Left cardiac atrium (tissue), 4 donors: ENCODE measurements around the gene ANP32B. TPM values are rescaled to one million over a fixed set of nuclear protein-coding genes. Genes with fewer than 3 reads are reported as not detected.
"Not testable (repeated sequence)": the region's sequence is repeated elsewhere in the genome, so short reads cannot be mapped to it uniquely, and the experiment has no call there.

Experiments used
- ATAC-seq, 2 donors: fragments of 200-7000 bp; cut with Tn5 transposase; one replicate each; pipeline ENCODE4 v1.9.1; 2020; ENCODE audit warnings: mild to moderate bottlenecking in 2 of 2, moderate library complexity in 2 of 2
- DNase-seq: peaks from one replicate; pipeline ENCODE4 v3.0.0-alpha.2; 2020
- intact Hi-C, 2 donors: fragments of 100-400 bp; cut with DNase I; formaldehyde crosslinking; loops; one replicate each; pipeline versions ENCODE4 v1.14.1 to v1.15.1; 2022 to 2023
- total RNA-seq, 2 donors: library from RNA; stranded (reverse); fragmentation: NEBNext Ultra II Directional; extraction: Animal tissue kit (Norgen Biotek cat#: 25700); gene quantifications; one replicate each; pipeline ENCODE4 v1.2.1, GENCODE V29; 2021
- donor health status: DM: no; HTN: yes; CAD: no.
- donor health status: DM: no; HTN: yes; CAD: no; lungs with severe emphysema.
- donor health status: DM: yes; HTN: yes; CAD: no.
- donor health status: Dilated cardiomyopathy.

The ANP32B gene
- total RNA-seq, 2 donors from 2014 or later: 55.2 to 70.2 TPM

DNA sequence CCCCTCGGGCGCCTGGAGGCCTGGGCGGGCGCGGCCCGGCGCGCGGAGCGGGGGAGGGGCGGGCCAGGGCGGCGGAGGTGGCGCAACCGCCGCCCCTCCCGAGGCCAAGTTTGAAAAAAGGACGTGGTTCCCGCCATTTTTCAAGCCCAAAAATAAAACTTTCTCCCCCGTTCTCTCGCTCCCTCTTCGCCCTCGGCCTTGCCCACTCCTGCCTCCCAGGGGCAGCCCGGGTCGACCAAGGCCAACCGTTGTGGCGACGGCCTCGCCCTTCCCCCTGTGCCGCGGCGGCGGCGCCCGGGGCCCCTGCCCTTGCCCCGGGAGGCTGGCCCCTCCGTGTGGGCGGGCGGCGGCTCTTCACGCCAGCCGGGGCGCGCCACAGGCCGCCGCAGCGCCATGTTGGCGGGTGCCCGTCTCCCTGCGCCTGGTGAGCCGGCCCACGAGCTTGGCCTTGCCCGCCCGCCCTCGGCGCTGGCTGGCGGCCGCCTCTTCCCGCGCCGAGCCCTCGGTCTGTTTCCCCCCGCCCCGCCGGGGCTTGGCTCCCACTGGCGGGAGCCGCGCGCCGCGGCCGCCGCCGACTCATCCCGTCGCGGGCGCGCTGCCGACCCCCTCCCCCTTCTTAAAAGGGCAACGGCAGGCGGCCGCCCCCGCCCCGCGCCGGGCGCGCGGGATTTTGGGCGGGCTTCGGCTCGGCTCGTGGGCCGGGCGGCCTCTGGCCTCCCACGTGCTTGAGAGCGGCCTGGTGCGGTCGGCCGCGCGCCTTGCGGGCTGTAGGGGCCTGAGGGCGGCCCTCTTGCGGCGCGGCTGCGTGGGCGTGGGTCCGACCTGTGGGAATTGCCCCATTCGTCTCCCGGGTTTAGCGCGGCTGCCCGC is 1.3 kb downstream of the ANP32B start:
- ATAC-seq: peak; percentile 48 to 51
- DNase-seq: peak; percentile 91
- intact Hi-C loops: loop anchor here in 1 of 2 donors (5.0 to 10.0 kb wide), 2 partner anchors 50 to 273 kb away; partner anchors contain the start of gene TBC1D2

DNA sequence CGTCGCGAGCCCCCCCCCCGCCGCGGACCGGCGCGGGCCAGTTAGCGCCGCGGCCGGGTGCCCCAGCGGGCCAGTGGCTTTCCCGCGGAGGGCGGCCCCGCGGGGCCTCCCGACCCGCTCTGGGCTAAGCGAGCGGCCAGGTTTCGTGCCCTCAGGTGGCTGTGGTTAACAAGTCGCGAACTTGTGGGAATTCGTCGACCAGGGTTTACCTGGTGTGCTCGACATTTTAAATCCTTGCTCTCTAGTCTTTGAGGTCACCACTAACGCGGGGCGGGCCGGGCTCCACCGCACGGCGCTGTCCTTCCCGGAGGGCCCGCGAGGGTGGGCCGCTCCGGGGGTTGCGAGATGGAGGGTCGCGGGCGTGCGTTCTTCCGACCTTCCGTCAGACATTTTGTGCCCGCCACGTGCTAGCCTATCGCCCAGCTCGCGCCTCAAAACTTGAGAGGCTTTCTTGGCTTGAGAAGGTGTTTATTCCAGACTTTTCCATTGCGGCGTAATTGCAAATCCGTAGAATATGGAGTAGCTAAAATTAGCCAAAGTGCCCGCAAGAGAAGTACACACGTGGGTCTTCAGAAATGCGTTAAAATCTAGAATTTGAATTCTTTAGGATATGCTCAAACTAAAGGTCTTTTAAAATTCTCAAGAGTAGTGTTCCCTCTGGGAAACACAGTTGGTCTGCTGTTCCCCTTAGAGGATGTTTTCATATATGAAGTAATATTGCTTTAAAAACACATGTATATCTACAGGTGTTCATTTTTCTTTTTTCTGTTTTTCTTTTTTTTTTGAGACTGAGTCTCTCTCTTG is 2.1 kb downstream of the ANP32B start:
- DNase-seq (no peak), ATAC-seq (peak in 1 of 2 donors; percentile 3)
- intact Hi-C loops: loop anchor here in 1 of 2 donors (10.0 kb wide), 1 partner anchor 50 kb away; no protein-coding TSS in a partner anchor

DNA sequence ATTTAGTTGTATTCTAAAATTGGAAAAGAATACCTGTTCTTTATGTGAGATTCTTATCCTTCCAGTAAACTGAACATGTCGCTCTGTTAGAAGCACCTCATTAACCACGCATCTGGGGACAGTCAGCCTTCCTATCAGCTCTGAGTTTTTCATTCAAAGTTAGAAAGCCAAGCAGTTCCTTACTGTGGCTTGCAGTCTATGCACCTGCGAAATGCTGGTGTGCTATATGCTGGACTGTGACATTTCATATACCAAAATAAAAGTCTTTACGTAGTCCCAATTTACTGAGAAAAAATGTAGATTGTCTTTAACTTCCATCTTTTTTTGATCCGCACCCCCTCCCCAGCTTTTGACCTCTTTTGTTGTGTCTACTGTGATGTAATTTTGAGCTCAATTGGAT is 4.3 kb downstream of the ANP32B start:
- no peak for ATAC-seq
- intact Hi-C loops: loop anchor here in 1 of 2 donors (10.0 kb wide), 1 partner anchor 47 kb away; no protein-coding TSS in a partner anchor
- DNase-seq: no peak

DNA sequence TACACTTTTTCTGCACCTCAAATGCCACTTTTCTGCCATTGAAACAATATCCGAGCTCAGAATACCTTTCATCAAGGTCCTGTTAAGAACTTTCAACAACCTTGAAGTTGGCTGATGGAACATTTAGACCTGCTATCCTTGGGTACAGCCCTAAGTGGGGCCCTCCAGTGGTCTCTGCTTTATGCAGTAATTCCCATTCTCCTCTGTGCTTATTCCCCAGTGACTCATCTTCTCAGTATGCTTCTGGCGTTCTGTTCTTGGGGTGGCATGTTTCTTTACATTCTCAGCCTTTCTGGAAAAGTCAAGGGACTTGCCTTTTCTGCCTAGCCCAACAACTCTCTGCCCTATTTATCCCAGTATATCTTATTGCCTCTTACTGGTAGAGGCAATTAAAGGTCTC is 7.1 kb downstream of the ANP32B start:
- DNase-seq (no peak), ATAC-seq (peak in 1 of 2 donors; percentile 42)
- intact Hi-C loops: no loop called here

DNA sequence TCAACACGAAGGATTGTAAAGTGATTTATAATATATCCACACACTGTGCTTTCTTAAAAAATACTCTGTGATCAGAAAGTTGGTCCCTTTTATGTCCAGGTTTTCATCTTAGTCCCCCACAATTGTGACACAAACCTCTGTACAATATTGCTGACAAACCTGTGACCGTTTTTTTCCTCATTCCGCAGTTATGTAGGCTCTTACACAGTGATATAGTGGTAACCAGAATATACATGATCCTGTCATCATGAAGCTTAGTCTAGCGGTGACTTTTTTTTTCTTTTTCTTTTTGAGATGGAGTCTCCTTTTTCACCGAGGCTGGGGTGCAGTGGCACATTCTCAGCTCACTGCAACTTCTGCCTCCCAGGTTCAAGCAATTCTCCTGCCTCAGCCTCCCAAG is 8.7 kb downstream of the ANP32B start:
- DNase-seq: no peak
- intact Hi-C loops: no loop called here
- no peak for ATAC-seq

DNA sequence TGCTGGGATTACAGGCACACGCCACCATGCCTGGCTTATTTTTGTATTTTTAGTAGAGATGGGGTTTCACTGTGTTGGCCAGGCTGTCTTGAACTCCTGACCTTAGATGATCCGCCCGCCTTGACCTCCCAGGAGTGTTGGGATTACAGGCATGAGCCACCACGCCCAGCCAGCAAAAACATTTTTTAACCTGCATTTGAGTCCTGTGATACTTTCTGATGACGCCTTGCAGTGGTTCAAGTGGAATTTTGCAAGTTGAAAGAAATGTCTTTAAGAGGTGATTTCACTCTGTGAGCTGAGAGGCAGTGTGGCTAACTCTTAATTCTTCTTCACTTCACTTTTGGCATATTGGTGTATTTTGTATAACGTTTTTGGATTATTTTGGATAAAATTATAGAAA is 9.1 kb downstream of the ANP32B start:
- intact Hi-C loops: no loop called here
- DNase-seq: no peak
- no peak for ATAC-seq

DNA sequence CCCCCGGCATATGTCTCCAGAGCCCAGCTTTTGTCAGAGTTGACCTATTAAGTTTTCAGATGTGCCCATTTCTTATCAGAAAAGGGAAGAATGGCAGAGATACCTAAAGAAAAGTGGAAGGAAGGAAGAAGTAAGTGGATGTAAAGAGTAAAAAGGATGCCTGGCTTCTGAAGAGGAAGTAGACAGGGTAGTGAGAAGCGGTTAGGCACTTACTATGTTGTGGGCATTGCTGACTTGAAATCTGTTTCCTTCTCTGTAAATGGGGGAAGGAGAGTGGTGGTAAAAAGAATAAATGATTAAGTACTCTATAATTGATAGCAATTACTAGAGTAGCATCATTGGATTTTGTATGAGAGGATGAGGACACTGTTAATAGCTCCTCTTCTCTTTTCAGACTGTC is 9.9 kb downstream of the ANP32B start:
- intact Hi-C loops: no loop called here
- DNase-seq (no peak), ATAC-seq (no peak)

DNA sequence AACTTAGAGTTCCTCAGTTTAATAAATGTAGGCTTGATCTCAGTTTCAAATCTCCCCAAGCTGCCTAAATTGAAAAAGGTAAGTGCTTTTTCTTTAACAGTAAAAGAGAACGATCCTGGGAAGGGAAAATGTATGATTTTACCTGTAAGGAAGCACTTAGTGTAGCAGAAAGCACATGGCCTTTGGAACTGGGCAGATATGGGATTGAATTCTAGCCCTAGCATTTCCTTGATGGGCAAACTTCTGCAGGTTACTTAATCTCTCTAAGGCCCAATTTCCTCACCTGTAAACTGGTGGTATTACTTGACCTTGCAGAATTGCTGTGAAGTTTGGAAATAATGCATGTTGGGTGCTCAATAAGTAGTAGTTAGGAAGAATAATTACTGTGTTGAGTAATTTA is 11.6 kb downstream of the ANP32B start:
- ATAC-seq (no peak), DNase-seq (no peak)
- intact Hi-C loops: no loop called here

- ATAC-seq: not testable (repeated sequence)
Observed at GRCh38 chr9:97996676-97997075, 13.5 kb downstream of the ANP32B start.

DNA sequence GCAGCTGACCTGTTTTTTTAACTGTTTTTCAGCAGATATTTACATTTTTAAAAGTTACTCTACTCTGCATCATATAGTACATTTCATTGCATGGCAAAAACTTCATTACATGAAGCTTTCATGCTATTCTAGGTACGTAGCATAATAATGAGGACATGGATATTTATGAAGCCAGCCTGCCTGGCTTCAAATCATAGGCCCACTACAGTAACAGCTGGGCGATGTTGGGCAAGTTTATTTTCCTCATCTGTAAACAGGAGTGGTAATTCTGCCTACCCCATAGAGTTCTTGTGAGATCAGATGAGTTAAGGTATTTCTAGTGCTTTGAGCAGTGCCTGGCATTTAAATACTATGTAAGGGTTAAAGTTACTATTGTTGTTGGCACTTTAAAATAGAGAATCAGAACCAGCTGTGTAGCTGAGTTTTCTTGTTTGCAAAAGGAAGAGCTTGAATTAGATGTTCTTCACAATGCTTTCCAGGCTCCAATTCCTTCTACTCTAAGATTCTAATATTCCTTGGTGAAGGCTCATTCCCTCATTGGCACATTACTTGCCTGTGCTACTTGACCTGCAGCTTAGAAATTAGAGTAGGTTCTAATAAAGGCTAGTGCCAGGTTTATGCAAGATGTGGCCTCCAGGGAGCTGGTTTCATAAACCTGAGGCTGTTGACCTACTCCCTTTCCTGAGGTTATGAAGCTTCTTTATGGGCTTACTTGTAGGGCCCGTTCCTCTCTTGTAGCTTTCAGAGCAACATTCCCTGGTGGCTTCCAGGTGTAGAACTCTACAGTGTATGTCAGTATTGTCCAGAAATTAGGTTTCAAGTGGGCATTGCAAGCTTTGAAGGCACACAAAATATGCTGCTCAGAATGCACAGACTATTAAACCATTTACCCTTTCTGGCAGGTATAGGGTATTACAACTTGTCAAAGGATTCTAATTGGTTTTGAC is 14.5 kb downstream of the ANP32B start:
- intact Hi-C loops: no loop called here
- ATAC-seq (peak in 1 of 2 donors; percentile 67), DNase-seq (no peak)

More at GRCh38 chr9:97996676-97997075, 13.5 kb downstream of the ANP32B start:
- DNase-seq, intact Hi-C loops: not testable (repeated sequence)

- DNase-seq (no peak), ATAC-seq (peak in 1 of 2 donors; percentile 23)
- intact Hi-C loops: no loop called here
Observed at GRCh38 chr9:98002808-98003207, 19.7 kb downstream of the ANP32B start.

DNA sequence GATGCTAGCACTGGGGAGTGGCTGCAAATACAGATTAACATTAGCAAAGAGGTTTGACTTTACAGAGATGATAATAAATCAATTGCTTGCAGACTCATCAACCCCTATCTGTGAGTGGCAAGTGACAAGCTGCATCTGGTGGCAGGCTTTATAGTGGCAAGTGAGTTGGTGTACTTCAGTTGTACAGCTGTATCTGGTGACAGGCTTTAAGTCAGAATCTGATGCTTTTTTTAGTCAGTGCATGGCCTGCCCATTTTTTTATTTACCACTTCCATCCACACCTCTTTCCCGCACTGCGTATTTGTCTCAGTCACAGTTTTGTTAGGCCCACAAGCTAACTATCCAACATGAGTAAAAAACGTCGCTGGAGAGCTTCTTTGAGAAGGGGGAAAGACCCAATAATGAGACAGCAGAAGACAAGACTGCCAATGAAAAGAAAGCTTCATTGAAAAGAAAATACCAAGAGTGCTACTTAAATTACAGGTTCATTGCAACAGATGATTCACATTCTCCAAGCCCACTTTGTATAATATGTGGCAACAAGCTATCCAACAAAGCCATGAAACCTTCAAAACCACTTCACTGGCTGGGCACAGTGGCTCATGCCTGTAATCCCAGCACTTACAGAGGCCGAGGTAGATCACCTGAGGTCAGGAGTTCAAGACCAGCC is 23.1 kb downstream of the ANP32B start:
- ATAC-seq (no peak), DNase-seq (no peak)
- intact Hi-C loops: no loop called here

DNA sequence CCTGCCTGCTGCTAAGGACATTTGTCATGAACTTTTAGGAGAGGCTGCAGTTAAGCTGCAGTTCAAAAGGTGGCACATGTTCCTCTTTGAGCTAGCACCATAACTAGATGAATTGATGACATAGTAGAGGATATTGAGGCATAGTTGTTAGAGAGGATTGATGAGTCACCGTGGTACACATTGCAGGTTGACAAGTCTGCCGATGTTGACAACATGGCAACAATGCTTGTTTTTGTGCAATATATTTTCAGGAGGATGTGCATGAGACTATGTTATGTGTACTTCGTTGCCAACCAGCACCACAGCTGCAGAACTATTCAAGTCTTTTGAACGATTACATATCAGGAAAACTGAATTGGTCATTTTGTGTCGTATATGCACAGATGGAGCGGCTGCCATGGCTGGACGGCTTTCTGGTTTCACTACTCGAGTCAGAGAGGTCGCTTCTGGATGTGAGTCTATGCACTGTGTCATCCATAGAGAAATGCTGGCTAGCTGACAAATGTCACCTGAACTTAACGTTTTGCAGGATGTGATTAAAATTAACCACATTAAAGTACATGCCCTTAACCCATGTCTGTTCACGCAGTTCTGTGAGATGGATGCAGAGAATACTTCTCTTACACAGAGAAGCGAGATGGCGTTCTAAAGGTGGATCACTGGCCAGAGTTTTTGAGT is 24.2 kb downstream of the ANP32B start:
- DNase-seq (no peak), ATAC-seq (no peak)
- intact Hi-C loops: no loop called here

DNA sequence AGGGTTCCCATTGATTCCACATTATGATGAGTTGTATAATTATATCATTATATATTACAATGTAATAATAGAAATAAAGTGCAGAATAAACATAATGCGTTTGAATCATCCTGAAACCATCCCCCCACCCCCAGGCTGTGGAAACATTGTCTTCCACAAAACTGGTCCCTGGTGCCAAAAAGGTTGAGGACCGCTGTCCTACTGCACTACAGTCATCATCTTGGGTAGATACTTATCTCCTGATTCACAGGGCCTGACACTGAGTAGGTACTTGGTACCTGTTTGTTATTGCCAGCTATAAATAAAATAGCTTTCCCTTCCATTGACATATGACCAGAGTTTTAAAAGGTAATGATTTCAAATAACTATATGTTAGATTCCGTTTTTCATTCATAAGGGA is 25.6 kb downstream of the ANP32B start:
- no peak for DNase-seq
- ATAC-seq: no peak
- intact Hi-C loops: no loop called here

DNA sequence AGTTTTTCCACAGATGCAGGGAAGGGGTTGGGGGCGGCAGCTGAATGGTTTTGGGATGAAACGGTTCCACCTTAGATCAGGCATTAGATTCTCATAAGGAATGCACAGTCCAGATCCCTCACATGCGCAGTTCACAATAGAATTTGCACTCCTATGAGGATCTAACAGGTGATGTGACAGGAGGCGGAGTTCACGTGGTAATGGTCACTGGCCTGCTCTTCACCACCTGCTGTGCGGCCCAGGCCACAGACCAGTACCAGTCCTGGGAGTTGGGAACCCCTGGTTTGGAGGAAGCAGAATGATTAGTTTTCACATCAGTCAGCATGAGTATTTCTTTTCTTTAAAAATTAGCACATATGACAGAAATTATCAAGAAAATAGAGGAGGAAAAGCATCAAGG is 26.3 kb downstream of the ANP32B start:
- intact Hi-C loops: no loop called here
- DNase-seq: no peak
- ATAC-seq: no peak

DNA sequence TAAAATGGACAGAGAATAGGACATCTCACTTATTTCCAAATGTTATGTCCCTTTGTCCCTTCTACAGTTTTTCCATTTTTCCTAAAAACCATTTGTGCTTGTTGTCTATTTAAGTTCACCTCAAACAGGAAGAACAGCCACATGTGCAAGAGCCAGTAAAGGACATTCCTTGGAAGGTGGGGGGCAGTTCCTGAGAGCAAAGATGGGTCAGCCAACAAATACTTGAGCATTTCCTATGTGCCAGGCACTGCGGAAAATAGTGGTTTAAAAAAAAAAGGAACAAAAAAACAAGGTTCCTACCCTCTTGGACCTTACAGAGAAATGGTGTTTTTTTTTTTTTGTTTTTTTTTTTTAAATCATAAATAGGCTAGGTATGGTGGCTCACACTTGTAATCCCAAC is 26.8 kb downstream of the ANP32B start:
- intact Hi-C loops: no loop called here
- DNase-seq (no peak), ATAC-seq (peak; percentile 50 to 63)

GRCh38 chr9:98010445-98010844 is 27.3 kb downstream of the ANP32B start:
- intact Hi-C loops: no loop called here
- no peak for DNase-seq
- ATAC-seq: peak; percentile 34 to 56

DNA sequence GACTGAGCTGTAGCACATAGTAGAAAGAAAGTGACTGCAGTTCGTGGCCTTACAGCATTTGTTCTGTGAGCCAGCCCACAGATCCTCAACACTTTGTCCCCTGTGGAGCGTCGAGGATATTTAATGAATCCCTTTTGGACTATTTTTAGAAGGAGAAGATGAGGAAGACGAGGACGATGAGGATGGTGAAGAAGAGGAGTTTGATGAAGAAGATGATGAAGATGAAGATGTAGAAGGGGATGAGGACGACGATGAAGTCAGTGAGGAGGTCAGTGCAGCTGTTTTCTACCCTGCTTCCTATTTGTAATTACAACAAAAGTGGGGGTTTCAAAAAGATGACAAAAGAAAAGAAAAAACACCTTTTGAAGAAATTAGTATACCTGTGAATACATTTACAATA is 28.0 kb downstream of the ANP32B start:
- DNase-seq (no peak), ATAC-seq (no peak)
- intact Hi-C loops: no loop called here
